ENCODE results near the gene NKAIN1. TPM values are rescaled to one million over a fixed set of nuclear protein-coding genes. Genes with fewer than 3 reads are reported as not detected.

Gene NKAIN1
- total and polyA plus RNA-seq, 10 donors, result 0.08 TPM; not detected in 9

GRCh38 chr1:31207046-31207445 lies 32.6 kb downstream of the NKAIN1 start:
- no peak for TF ChIP-seq POLR2AphosphoS5 (IDR thresholded peaks at IDR 0.05)
- TF ChIP-seq, protein P1, sequence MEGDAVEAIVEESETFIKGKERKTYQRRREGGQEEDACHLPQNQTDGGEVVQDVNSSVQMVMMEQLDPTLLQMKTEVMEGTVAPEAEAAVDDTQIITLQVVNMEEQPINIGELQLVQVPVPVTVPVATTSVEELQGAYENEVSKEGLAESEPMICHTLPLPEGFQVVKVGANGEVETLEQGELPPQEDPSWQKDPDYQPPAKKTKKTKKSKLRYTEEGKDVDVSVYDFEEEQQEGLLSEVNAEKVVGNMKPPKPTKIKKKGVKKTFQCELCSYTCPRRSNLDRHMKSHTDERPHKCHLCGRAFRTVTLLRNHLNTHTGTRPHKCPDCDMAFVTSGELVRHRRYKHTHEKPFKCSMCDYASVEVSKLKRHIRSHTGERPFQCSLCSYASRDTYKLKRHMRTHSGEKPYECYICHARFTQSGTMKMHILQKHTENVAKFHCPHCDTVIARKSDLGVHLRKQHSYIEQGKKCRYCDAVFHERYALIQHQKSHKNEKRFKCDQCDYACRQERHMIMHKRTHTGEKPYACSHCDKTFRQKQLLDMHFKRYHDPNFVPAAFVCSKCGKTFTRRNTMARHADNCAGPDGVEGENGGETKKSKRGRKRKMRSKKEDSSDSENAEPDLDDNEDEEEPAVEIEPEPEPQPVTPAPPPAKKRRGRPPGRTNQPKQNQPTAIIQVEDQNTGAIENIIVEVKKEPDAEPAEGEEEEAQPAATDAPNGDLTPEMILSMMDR (IDR thresholded peaks at IDR 0.05 in 8 of 11, conservative IDR thresholded peaks at IDR 0.05 in 3 of 11), result no peak
- TF ChIP-seq POLR2A (IDR thresholded peaks at IDR 0.05), result no peak
- Histone ChIP-seq H3K4me1 (no peaks in the 10 kb centered on the region), H3K9me3 (peaks cover 0 to 10% (median 0%) of the 10 kb centered on the region in 8 donors), H3K36me3 (no peaks in the 10 kb centered on the region), H3K27ac (no peak overlapping the region), H3K4me3 (no peak overlapping the region), H3K27me3 (replicated peaks in 1 of 7) (peaks cover 0 to 11% (median 0%) of the 10 kb centered on the region in 7 donors)
- no peak for DNase-seq
- intact Hi-C loops (cut with DNase I; ENCODE audit: low total_unique reads), result no loop called here
- 84 to 91% (median 88%) methylated on average over 3 of the region's 3 CpGs for WGBS, 5 donors

GRCh38 chr1:31203215-31203614 lies 36.5 kb downstream of the NKAIN1 start:
- Histone ChIP-seq H3K4me1 (no peaks in the 10 kb centered on the region), H3K4me3 (no peak overlapping the region), H3K27ac (no peak overlapping the region), H3K9me3 (no peaks in the 10 kb centered on the region), H3K27me3 (replicated peaks in 1 of 7) (peaks cover 0 to 11% (median 0%) of the 10 kb centered on the region in 7 donors), H3K36me3 (no peaks in the 10 kb centered on the region)
- TF ChIP-seq POLR2AphosphoS5 (IDR thresholded peaks at IDR 0.05) (no peak), POLR2A (IDR thresholded peaks at IDR 0.05) (no peak)
- TF ChIP-seq, protein P1 (IDR thresholded peaks at IDR 0.05 in 8 of 11, conservative IDR thresholded peaks at IDR 0.05 in 3 of 11), result no peak
- intact Hi-C loops (cut with DNase I; ENCODE audit: low total_unique reads), result no loop called here
- WGBS, 5 donors, result 82 to 91% (median 86%) methylated on average over 10 of the region's 10 CpGs
- no peak for DNase-seq

- intact Hi-C loops (cut with DNase I; ENCODE audit: low total_unique reads), result no loop called here
- peaks cover 0 to 11% (median 0%) of the 10 kb centered on the region in 7 donors for H3K27me3 ChIP-seq (replicated peaks in 1 of 7)
- H3K4me1 ChIP-seq, result no peaks in the 10 kb centered on the region
- no peak overlapping the region for H3K27ac ChIP-seq
- H3K36me3 ChIP-seq, result no peaks in the 10 kb centered on the region
- no peak for DNase-seq
- no peak overlapping the region for H3K4me3 ChIP-seq
- H3K9me3 ChIP-seq, result no peaks in the 10 kb centered on the region
- TF ChIP-seq POLR2AphosphoS5 (IDR thresholded peaks at IDR 0.05), result no peak
- TF ChIP-seq, protein P1 (IDR thresholded peaks at IDR 0.05 in 8 of 11, conservative IDR thresholded peaks at IDR 0.05 in 3 of 11), result no peak
- WGBS, 5 donors, result 74 to 85% (median 79%) methylated on average over 5 of the region's 5 CpGs
Observed at GRCh38 chr1:31201931-31202360, 37.7 kb downstream of the NKAIN1 start.

- no peak overlapping the region for H3K27ac ChIP-seq
- TF ChIP-seq POLR2A (IDR thresholded peaks at IDR 0.05) (no peak), POLR2AphosphoS5 (IDR thresholded peaks at IDR 0.05) (no peak)
- TF ChIP-seq, protein P1 (IDR thresholded peaks at IDR 0.05 in 8 of 11, conservative IDR thresholded peaks at IDR 0.05 in 3 of 11), result no peak
- no peak overlapping the region for H3K4me3 ChIP-seq
- peaks cover 0 to 11% (median 0%) of the 10 kb centered on the region in 7 donors for H3K27me3 ChIP-seq (replicated peaks in 1 of 7)
- no peaks in the 10 kb centered on the region for H3K36me3 ChIP-seq
- intact Hi-C loops (cut with DNase I; ENCODE audit: low total_unique reads), result no loop called here
- DNase-seq, result no peak
- 67 to 70% (median 68%) methylated on average over 21 to 22 of the region's 22 CpGs for WGBS, 5 donors
- H3K4me1 ChIP-seq, result no peaks in the 10 kb centered on the region
- no peaks in the 10 kb centered on the region for H3K9me3 ChIP-seq
Observed at GRCh38 chr1:31199949-31200348, 39.7 kb downstream of the NKAIN1 start.
